ENCODE results near the gene FBXW8. TPM values are rescaled to one million over a fixed set of nuclear protein-coding genes. Genes with fewer than 3 reads are reported as not detected.

The FBXW8 gene
- total RNA-seq, 1 experiment from 2014 or later = 20.6 TPM

GRCh38 chr12:117038023-117038680, 127.4 kb downstream of the FBXW8 start:
- no peak overlapping the region for H3K4me3 ChIP-seq
- POLR2A ChIA-PET (ENCODE audit: unreplicated experiment) = no interaction called here
- H3K79me2 ChIP-seq (ENCODE audit: low read depth) = no peaks in the 10 kb centered on the region
- no TSS peak for BruUV-seq (replicated peaks)
- no peaks in the 10 kb centered on the region for H3K9me2 ChIP-seq (ENCODE audit: insufficient read depth)
- intact Hi-C loops (cut with micrococcal nuclease; ENCODE audit: unreplicated experiment) = no loop called here
- no peaks in the 10 kb centered on the region for H4K20me1 ChIP-seq (ENCODE audit: insufficient read depth)
- H3K27ac ChIP-seq = no peak overlapping the region
- H3K27me3 ChIP-seq (ENCODE audit: insufficient read depth, low read depth) = no peaks in the 10 kb centered on the region
- no peaks in the 10 kb centered on the region for H3K9me3 ChIP-seq (ENCODE audit: insufficient read depth, low read depth)
- H3K4me1 ChIP-seq (replicated peaks; ENCODE audit: insufficient read depth) = no peaks in the 10 kb centered on the region
- H2AFZ ChIP-seq = no peak overlapping the region
- TF ChIP-seq CTCF (conservative IDR thresholded peaks at IDR 0.05) (no peak), EZH2 (IDR thresholded peaks at IDR 0.05; ENCODE audit: low read depth) (no peak)
- no peak for DNase-seq
- CTCF ChIA-PET = no interaction called here
- no peaks in the 10 kb centered on the region for H3K36me3 ChIP-seq (ENCODE audit: low read depth)
- H3F3A ChIP-seq (ENCODE audit: insufficient read depth, low read depth) = no peaks in the 10 kb centered on the region
- no peak overlapping the region for H3K4me2 ChIP-seq

- Histone ChIP-seq H3K79me2 (ENCODE audit: low read depth) (no peaks in the 10 kb centered on the region), H3K4me3 (no peak overlapping the region), H3K36me3 (ENCODE audit: low read depth) (no peaks in the 10 kb centered on the region), H3K4me2 (no peak overlapping the region), H2AFZ (no peak overlapping the region), H3K27ac (no peak overlapping the region), H3K27me3 (ENCODE audit: insufficient read depth, low read depth) (no peaks in the 10 kb centered on the region), H3F3A (ENCODE audit: insufficient read depth, low read depth) (no peaks in the 10 kb centered on the region), H3K9me2 (ENCODE audit: insufficient read depth) (no peaks in the 10 kb centered on the region), H3K4me1 (replicated peaks; ENCODE audit: insufficient read depth) (no peaks in the 10 kb centered on the region), H4K20me1 (ENCODE audit: insufficient read depth) (no peaks in the 10 kb centered on the region), H3K9me3 (ENCODE audit: insufficient read depth, low read depth) (no peaks in the 10 kb centered on the region)
- DNase-seq = no peak
- no TSS peak for BruUV-seq (replicated peaks)
- ChIA-PET CTCF (no interaction called here), POLR2A (ENCODE audit: unreplicated experiment) (no interaction called here)
- intact Hi-C loops (cut with micrococcal nuclease; ENCODE audit: unreplicated experiment) = no loop called here
- no peak for TF ChIP-seq EZH2 (IDR thresholded peaks at IDR 0.05; ENCODE audit: low read depth)
- TF ChIP-seq CTCF (conservative IDR thresholded peaks at IDR 0.05) = no peak
Observed at GRCh38 chr12:117038919-117039318, 128.2 kb downstream of the FBXW8 start.

GRCh38 chr12:117039891-117040309, 129.2 kb downstream of the FBXW8 start:
- Histone ChIP-seq H3K4me2 (no peak overlapping the region), H3K79me2 (ENCODE audit: low read depth) (no peaks in the 10 kb centered on the region), H3K4me3 (no peak overlapping the region), H3F3A (ENCODE audit: insufficient read depth, low read depth) (no peaks in the 10 kb centered on the region), H3K4me1 (replicated peaks; ENCODE audit: insufficient read depth) (no peaks in the 10 kb centered on the region), H3K9me2 (ENCODE audit: insufficient read depth) (no peaks in the 10 kb centered on the region), H3K27me3 (ENCODE audit: insufficient read depth, low read depth) (no peaks in the 10 kb centered on the region), H2AFZ (no peak overlapping the region), H3K9me3 (ENCODE audit: insufficient read depth, low read depth) (no peaks in the 10 kb centered on the region), H4K20me1 (ENCODE audit: insufficient read depth) (no peaks in the 10 kb centered on the region), H3K36me3 (ENCODE audit: low read depth) (no peaks in the 10 kb centered on the region), H3K27ac (no peak overlapping the region)
- no peak for DNase-seq
- ChIA-PET POLR2A (ENCODE audit: unreplicated experiment) (no interaction called here), CTCF (no interaction called here)
- no peak for TF ChIP-seq EZH2 (IDR thresholded peaks at IDR 0.05; ENCODE audit: low read depth)
- TF ChIP-seq CTCF (conservative IDR thresholded peaks at IDR 0.05) = no peak
- intact Hi-C loops (cut with micrococcal nuclease; ENCODE audit: unreplicated experiment) = no loop called here
- BruUV-seq (replicated peaks) = no TSS peak

Data from PC-9 (cell line).